GM21515 (cell line): ENCODE results near the gene MYH7.
"Not testable (repeated sequence)": the region's sequence is repeated elsewhere in the genome, so short reads cannot be mapped to it uniquely, and the experiment has no call there.

ENCODE experiments used
- ATAC-seq: cut with Tn5 transposase; IDR thresholded peaks from one replicate; pipeline ENCODE4 v1.9.1; 2021; ENCODE audit not compliant: unreplicated experiment

Gene MYH7

DNA sequence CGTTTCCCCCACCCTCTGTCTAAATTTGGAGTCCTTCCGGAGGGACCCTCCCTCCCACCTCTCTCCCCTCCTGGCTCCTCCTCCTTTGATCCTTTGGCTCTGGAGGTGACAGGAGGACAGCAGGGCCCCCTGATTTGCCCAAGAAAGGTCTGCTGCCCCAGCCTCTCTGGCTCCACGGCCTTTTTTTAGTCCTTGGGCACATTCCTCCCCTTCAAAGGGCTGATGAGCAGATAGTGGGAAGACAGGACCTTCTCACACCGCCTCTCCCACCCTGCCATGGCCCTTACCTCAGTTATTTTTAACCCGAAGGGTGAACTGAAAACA lies 27.2 kb downstream of the MYH7 start:
- no peak for ATAC-seq

GRCh38 chr14:23407516-23408306 lies 27.7 kb downstream of the MYH7 start, which contains the start of gene MYH6:
Gene MYH6 (minus strand): TSS chr14:23408273. CDS start chr14:23407223, 1,050 bp downstream.
- ATAC-seq: no peak

- ATAC-seq: no peak
Measured at GRCh38 chr14:23406725-23407355, 28.6 kb downstream of the MYH7 start.

DNA sequence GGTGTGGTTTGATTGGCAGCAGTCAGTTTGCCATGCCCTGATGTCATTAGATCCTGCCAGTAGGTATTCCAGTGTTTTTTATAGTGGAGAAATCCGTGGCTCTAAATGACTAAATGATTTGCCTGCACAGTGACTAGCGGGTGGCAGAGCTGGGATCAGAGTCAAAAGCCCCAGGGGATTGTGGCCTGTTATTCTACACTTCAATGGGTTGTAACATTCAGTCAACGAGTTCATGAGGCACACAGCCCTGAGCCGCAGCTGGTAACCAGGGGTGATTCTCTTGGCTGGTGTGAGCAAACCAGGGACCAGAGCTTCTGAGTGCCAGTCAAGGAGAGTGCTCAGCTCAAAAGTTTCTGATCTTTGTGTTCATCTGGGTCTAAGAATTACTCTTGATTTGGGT lies 29.2 kb downstream of the MYH7 start:
- no peak for ATAC-seq

DNA sequence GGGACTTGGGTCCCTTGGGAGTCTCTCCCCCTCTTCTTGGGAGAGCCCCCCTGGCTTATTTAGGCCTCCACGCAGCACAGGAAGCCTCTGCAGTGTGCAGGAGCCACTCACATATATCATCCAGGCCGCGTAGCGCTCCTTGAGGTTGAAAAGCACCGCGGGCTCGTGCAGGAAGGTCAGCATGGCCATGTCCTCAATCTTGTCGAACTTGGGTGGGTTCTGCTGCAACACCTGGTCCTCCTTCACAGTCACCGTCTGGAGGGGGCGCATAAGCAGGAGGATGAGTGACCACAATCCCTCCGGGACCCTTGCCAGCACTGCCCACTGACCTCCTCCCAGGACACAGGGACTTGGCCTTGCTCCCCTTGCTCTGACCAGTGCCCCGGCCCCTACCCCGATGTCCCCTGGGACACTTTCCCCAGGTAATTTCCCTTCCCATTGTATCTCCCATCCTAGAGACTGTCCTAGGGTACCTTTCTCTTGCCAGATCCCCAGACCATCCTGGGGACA lies 29.9 kb downstream of the MYH7 start:
- ATAC-seq: no peak

GRCh38 chr14:23405096-23405495 lies 30.4 kb downstream of the MYH7 start:
- no peak for ATAC-seq

DNA sequence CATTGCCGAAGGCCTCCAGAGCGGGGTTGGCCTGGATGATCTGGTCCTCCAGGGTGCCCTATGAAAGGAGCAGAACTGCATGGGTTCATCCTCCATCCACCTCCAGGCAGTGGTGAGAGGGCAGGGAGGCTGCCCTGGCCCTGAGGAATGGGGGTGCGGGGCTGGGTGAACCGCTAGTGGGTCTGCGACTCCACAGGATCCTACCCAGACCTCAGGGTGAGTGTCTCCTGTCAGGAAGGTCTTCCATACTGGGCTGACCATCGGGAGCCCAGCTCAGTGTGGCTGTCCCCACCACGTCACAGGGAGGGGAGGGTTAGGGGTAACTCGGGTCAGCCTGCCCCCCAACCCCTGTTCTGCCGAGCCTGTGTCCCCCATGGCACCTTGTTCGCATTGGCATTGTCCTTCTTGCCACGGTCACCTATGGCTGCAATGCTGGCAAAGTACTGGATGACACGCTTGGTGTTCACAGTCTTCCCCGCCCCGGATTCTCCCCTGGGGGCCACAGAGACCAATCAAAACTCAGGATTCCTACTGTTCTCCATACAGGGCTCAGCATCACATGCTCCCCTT lies 31.0 kb downstream of the MYH7 start:
- ATAC-seq: no peak

- ATAC-seq: no peak
Measured at GRCh38 chr14:23403908-23404307, 31.6 kb downstream of the MYH7 start.

GRCh38 chr14:23403139-23403438 lies 32.4 kb downstream of the MYH7 start:
- no peak for ATAC-seq

DNA sequence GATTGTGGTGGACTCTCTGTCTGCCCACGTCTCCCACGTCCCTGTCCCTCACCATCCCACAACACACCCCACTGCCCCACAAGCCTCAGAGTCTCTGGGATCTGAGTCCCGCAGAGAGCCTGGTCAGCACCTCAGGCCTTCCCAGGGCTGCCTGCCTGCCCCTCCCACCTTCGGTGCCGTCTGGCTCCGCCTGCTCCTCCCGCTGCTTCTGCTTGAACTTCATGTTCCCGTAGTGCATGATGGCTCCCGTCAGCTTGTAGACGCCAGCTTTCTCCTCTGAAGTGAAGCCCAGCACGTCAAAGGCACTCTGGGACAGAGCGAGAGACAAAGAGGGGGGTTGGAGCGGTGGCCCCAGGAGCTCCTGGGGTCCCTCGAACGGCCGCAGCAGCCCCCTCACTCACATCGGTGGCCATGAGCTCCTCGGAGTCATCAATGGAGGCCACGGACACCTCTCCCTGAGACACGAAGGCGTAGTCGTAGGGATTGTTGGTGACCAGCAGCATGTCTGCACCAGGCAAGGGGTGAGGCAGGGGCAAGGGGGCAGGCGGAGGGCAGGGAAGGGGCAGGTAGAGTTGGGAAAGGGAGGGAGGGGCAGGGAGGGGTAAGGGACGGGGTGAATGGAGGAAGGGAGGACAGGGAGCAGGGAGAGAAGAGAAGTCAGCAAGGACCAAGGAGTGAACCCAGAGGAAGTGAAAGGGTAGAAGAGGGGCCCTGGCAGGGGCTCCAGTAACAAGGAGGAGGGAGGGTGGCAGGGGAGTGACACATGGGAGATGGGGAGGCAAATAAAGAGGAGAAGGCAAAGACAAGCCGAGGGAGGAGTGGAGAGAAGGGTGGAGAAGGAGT lies 32.9 kb downstream of the MYH7 start:
- ATAC-seq: no peak

DNA sequence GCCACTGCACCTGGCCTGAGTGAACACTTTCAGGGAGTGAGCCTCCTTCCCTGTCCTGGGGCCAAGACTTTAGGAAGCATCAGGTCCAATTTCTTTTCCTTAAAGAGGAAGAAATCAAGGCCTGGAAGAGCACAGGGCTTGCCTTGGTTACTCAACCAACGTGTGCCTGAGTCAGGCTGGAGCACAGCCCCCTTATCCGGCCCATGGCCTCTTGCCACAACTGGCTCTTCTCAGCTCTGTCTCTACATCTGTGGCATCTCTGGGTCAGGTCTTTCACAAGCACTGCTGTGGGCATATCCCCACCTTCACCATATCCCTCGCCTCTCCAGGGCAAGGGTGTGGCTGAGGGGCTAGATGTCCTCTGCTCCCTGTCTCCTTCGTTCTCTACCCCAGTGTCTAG lies 34.2 kb downstream of the MYH7 start:
- no peak for ATAC-seq

- not testable (repeated sequence) for ATAC-seq
Measured at GRCh38 chr14:23400496-23401149, 34.8 kb downstream of the MYH7 start.

- ATAC-seq: no peak
Measured at GRCh38 chr14:23399591-23399990, 35.9 kb downstream of the MYH7 start.

DNA sequence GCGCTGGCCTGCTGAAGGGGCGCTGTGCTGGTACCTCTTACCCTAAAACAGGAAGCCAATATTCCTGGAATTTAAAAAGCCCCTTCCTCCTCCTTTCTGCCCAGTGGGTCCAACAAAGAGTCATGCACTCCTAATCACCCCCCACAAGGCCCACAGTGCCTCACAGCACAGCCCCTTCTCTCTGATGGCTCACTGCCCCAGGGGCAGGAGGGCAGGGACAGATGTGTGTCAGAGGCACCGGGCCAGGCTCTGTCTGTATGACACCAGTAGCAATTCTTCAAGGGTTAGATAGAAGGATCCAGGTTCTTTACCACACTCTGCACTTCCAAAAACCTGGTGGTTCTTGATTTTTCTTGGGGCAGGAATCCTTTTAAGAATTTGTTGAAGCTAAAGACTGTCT lies 36.3 kb downstream of the MYH7 start:
- ATAC-seq: no peak

- ATAC-seq: no peak
Measured at GRCh38 chr14:23398348-23398747, 37.1 kb downstream of the MYH7 start.

DNA sequence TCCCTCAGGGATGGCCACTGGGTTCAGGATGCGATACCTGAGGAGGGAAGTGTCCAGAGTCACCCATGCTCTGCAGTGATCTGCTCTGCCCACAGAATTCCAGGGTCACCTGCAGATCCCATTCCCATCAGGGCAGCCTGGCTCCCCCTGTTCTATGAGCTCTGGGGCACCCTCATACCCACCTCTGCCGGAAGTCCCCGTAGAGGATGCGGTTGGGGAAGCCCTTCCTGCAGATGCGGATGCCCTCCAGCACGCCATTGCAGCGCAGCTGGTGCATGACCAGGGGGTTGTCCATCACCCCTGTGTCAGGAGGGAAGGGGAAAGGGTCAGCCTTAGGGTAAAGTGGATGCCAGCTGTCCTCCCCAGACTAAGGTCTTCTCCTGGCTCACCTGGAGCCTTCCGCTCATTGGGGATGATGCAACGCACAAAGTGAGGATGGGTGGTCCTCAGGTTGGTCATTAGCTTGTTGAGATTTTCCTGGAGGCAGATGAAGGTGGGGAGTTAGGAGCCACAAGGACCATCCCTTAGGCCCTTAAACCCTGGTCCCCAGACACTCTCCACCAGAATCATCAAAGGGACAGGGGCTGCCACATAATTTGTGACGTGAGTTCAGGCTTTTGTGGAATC lies 38.6 kb downstream of the MYH7 start:
- no peak for ATAC-seq

- no peak for ATAC-seq
Measured at GRCh38 chr14:23396126-23396525, 39.3 kb downstream of the MYH7 start.

DNA sequence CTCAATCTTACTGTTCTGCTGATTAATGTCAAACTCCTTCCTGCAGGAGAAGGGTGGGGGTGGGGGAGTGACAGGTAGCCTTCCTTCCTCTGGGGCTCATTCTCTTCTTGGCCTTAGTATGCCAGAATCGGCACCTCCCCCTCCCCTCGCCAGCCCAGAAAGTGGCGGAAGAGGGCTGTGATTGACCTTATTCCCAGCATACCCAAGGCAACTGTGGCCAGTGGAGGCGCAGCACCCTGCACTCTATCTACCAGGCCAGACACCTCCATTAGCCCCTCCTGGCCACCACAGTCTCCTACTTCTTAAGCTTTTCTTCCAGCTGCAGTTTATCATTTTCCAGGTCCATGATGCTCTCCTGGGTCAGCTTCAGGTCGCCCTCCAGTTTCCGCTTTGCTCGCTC lies 42.8 kb downstream of the MYH7 start:
- ATAC-seq: no peak

DNA sequence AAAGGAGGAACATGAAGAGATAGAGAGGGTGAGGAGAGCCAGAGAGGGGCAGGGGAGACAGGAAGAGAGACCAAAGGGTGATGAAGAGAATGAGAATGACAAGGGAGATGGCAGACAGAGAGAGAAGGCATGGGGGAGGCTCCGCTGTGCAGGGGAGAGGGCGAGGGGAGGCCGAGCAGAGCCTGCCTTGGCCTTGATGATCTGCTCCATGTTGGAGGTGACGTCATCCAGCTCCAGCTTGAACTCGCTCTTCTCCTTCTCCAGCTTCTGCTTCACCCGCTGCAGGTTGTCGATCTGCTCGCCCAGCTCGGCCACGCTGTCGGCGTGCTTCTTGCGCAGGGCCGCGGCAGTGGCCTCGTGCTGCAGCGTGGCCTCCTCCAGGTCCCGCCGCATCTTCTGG lies 45.6 kb downstream of the MYH7 start:
- ATAC-seq: not testable (repeated sequence)

DNA sequence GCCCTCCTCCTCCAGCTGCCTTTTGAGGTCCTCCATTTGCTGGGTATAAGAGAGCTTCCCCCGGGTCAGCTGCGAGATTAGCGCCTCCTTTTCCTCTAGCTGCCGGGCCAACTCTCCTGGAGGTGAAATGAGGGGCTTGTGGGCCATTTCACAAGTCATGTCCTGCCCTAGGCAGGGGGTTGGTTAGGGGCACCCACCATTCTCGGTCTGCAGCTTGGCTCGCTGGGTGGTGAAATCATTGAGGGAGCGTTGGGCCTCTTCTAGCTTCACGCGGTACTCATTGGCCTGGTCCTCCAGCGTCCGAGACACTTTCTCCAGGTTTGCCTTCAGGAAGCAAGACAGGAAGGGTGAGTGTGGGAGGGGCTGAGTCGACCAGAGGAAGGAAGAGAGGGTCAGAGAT lies 46.1 kb downstream of the MYH7 start:
- no peak for ATAC-seq

- ATAC-seq: no peak
Measured at GRCh38 chr14:23388996-23389395, 46.5 kb downstream of the MYH7 start.
